GM19035 (cell line): Measurements from ENCODE around the gene MS4A15.
"Not testable (repeated sequence)": the region's sequence is repeated elsewhere in the genome, so short reads cannot be mapped to it uniquely, and the experiment has no call there.

ENCODE experiments used
- ATAC-seq: cut with Tn5 transposase; IDR thresholded peaks from one replicate; pipeline ENCODE4 v1.9.1; 2021; ENCODE audit not compliant: unreplicated experiment

Gene MS4A15

GRCh38 chr11:60753309-60753708, 3.4 kb upstream of the MS4A15 start:
- ATAC-seq = no peak

- ATAC-seq = no peak
Observed at GRCh38 chr11:60754887-60755286, 1.8 kb upstream of the MS4A15 start.

- ATAC-seq = no peak
Observed at GRCh38 chr11:60757231-60757800, 649 bp downstream of the MS4A15 start.

GRCh38 chr11:60758671-60759070, 2.0 kb downstream of the MS4A15 start:
- ATAC-seq = not testable (repeated sequence)

GRCh38 chr11:60759438-60760225, 3.0 kb downstream of the MS4A15 start:
- not testable (repeated sequence) for ATAC-seq

GRCh38 chr11:60761436-60762190, 4.9 kb downstream of the MS4A15 start:
- ATAC-seq = no peak

GRCh38 chr11:60762851-60763691, 6.4 kb downstream of the MS4A15 start:
- ATAC-seq = peak; percentile 70

- ATAC-seq = peak; percentile 22
Observed at GRCh38 chr11:60763692-60764369, 7.2 kb downstream of the MS4A15 start.

GRCh38 chr11:60764879-60765278, 8.2 kb downstream of the MS4A15 start:
- ATAC-seq = peak; percentile 43

- ATAC-seq = no peak
Observed at GRCh38 chr11:60765355-60765754, 8.7 kb downstream of the MS4A15 start.

- ATAC-seq = no peak
Observed at GRCh38 chr11:60766547-60766946, 9.9 kb downstream of the MS4A15 start.

GRCh38 chr11:60767388-60767811, 10.7 kb downstream of the MS4A15 start:
- ATAC-seq = no peak

GRCh38 chr11:60768202-60768601, 11.5 kb downstream of the MS4A15 start:
- ATAC-seq = no peak

- no peak for ATAC-seq
Observed at GRCh38 chr11:60769273-60769672, 12.6 kb downstream of the MS4A15 start.

- ATAC-seq = no peak
Observed at GRCh38 chr11:60769811-60770210, 13.1 kb downstream of the MS4A15 start.

GRCh38 chr11:60771146-60771545, 14.5 kb downstream of the MS4A15 start:
- no peak for ATAC-seq

GRCh38 chr11:60771879-60772525, 15.3 kb downstream of the MS4A15 start:
- ATAC-seq = no peak

GRCh38 chr11:60772666-60773065, 16.0 kb downstream of the MS4A15 start:
- ATAC-seq = no peak

GRCh38 chr11:60774726-60775125, 18.1 kb downstream of the MS4A15 start:
- ATAC-seq = no peak

GRCh38 chr11:60775420-60775961, 18.8 kb downstream of the MS4A15 start:
- peak; percentile 73 for ATAC-seq
